OCI-LY3 (cell line): ENCODE data around the gene POLR1C.

Experiments used
- H2AFZ ChIP-seq: fragments of 200-600, 300-600 bp; shearing (Covaris generic); 2 replicates; pipeline ENCODE4 v1.6.0; 2014; ENCODE audit warnings: antibody characterized with exemption, low read depth, low read length
- H3K27ac ChIP-seq: fragments of 200-600, 300-600 bp; sonication (generic); 2 replicates; pipeline ENCODE4 v1.5.1; 2014; ENCODE audit warnings: mild to moderate bottlenecking, low read length, moderate library complexity, mixed read lengths
- H3K27me3 ChIP-seq: fragments of 200-600, 300-600 bp; sonication (generic); 2 replicates; pipeline ENCODE4 v1.6.1; 2014; ENCODE audit warnings: low read depth, low read length, mixed read lengths
- H3K36me3 ChIP-seq: fragments of 200-600, 300-600 bp; sonication (generic); replicated peaks from 2 replicates; pipeline ENCODE3; 2014; ENCODE audit warnings: low read depth, low read length, mixed read lengths
- H3K4me1 ChIP-seq: fragments of 300-600, 200-600 bp; sonication (generic); 2 replicates; pipeline ENCODE4 v1.6.1; 2014; ENCODE audit warnings: low read length, mixed read lengths
- H3K4me2 ChIP-seq: fragments of 200-600, 300-600 bp; sonication (generic); 2 replicates; pipeline ENCODE4 v1.6.1; 2014; ENCODE audit warnings: low read length, mixed read lengths
- H3K4me3 ChIP-seq: fragments of 300-600, 200-600 bp; sonication (generic); 2 replicates; pipeline ENCODE4 v1.5.1; 2014; ENCODE audit warnings: antibody characterized with exemption, mild to moderate bottlenecking, low read length, moderate library complexity
- H3K79me2 ChIP-seq: fragments of 300-600, 200-600 bp; shearing (Covaris generic); 2 replicates; pipeline ENCODE4 v1.6.1; 2014; ENCODE audit warnings: mild to moderate bottlenecking, low read length, mixed read lengths
- H3K9ac ChIP-seq: fragments of 300-600, 200-600 bp; shearing (Covaris generic); 2 replicates; pipeline ENCODE4 v1.6.0; 2014; ENCODE audit warnings: mild to moderate bottlenecking, low read length, moderate library complexity
- H3K9me3 ChIP-seq: fragments of 200-600, 300-600 bp; shearing (Covaris generic); 2 replicates; pipeline ENCODE4 v1.6.1; 2014; ENCODE audit warnings: low read length, mixed read lengths; ENCODE audit not compliant: insufficient read depth
- H4K20me1 ChIP-seq: fragments of 200-600, 300-600 bp; sonication (generic); 2 replicates; pipeline ENCODE4 v1.6.1; 2016; ENCODE audit warnings: low read length, mixed read lengths; ENCODE audit not compliant: insufficient read depth
- EZH2phosphoT487 ChIP-seq: fragments of 200-600 bp; shearing (Covaris generic); IDR thresholded peaks from 2 replicates; pipeline ENCODE4 v1.6.1; 2018; ENCODE audit warnings: antibody characterized with exemption, mixed run types, low read depth
- TF ChIP-seq, protein P1 (sequence below): fragments of 200-600, 300-600 bp; sonication (generic); IDR thresholded peaks from 2 replicates; pipeline ENCODE4 v1.5.1; 2014; ENCODE audit warnings: antibody characterized with exemption, low read length, low read depth

The POLR1C gene

DNA sequence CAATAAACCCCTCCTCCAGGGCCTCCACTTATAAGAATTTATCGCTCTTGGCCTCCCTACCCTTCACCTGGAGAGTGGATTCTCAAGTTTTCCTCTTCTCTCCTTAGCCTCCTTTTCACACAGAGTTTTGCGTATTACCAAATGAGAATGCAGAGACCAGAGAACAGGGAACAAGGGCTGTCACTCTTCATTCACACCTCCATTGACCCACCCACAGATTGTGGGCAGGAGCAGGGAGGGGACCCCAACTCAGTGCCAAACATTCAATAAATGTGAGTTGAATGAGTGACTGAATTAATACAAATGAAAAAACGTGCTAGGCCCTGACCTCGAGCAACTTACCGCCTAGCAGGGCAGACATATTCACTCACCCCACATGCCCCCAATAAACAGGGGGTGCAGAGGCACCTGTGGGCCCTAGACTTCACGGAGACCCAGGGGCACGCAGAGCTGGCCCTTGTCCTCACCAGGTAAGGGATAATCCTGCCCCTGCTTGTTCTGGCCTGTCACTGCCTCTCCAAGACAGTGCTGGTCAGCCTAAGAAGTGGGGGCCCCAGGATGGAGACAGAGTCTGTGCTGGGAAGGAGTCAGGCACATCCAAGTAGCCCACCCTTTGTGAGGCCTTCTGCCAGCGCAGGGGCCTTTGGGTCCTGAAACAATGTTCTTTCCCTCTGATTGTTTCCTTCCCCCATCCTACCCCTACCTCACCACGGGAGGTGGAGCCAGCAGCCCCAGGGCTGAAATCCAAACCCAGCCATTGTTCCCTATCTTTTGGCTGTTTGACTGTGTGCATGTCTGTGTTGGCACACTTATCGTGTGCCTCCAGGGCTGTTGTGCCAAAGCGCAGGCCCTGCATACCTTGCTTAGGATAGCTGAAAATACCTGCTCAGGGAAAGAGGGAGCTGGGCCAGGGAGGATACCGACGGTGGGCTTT is 47.9 kb upstream of the POLR1C start:
- Histone ChIP-seq H3K27ac (no peak overlapping the region), H3K27me3 (peaks cover 4% of the 10 kb centered on the region), H4K20me1 (no peaks in the 10 kb centered on the region), H3K4me2 (no peak overlapping the region), H3K79me2 (no peaks in the 10 kb centered on the region), H3K9me3 (no peaks in the 10 kb centered on the region), H3K4me1 (no peaks in the 10 kb centered on the region), H3K36me3 (no peaks in the 10 kb centered on the region), H3K4me3 (no peak overlapping the region), H2AFZ (no peak overlapping the region), H3K9ac (no peak overlapping the region)
- TF ChIP-seq EZH2phosphoT487: no peak
- TF ChIP-seq, protein P1, sequence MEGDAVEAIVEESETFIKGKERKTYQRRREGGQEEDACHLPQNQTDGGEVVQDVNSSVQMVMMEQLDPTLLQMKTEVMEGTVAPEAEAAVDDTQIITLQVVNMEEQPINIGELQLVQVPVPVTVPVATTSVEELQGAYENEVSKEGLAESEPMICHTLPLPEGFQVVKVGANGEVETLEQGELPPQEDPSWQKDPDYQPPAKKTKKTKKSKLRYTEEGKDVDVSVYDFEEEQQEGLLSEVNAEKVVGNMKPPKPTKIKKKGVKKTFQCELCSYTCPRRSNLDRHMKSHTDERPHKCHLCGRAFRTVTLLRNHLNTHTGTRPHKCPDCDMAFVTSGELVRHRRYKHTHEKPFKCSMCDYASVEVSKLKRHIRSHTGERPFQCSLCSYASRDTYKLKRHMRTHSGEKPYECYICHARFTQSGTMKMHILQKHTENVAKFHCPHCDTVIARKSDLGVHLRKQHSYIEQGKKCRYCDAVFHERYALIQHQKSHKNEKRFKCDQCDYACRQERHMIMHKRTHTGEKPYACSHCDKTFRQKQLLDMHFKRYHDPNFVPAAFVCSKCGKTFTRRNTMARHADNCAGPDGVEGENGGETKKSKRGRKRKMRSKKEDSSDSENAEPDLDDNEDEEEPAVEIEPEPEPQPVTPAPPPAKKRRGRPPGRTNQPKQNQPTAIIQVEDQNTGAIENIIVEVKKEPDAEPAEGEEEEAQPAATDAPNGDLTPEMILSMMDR: no peak

GRCh38 chr6:43469947-43470346 is 46.9 kb upstream of the POLR1C start:
- no peaks in the 10 kb centered on the region for H3K4me1 ChIP-seq
- H4K20me1 ChIP-seq: no peaks in the 10 kb centered on the region
- H3K79me2 ChIP-seq: no peaks in the 10 kb centered on the region
- TF ChIP-seq, protein P1: no peak
- no peak for TF ChIP-seq EZH2phosphoT487
- H3K4me2 ChIP-seq: no peak overlapping the region
- no peak overlapping the region for H3K4me3 ChIP-seq
- H3K36me3 ChIP-seq: no peaks in the 10 kb centered on the region
- H2AFZ ChIP-seq: no peak overlapping the region
- peaks cover 4% of the 10 kb centered on the region for H3K27me3 ChIP-seq
- no peak overlapping the region for H3K27ac ChIP-seq
- H3K9me3 ChIP-seq: no peaks in the 10 kb centered on the region
- no peak overlapping the region for H3K9ac ChIP-seq

GRCh38 chr6:43471399-43471798 is 45.5 kb upstream of the POLR1C start:
- Histone ChIP-seq H3K4me3 (no peak overlapping the region), H2AFZ (no peak overlapping the region), H3K9ac (no peak overlapping the region), H3K9me3 (no peaks in the 10 kb centered on the region), H4K20me1 (no peaks in the 10 kb centered on the region), H3K27ac (no peak overlapping the region), H3K4me2 (no peak overlapping the region), H3K4me1 (no peaks in the 10 kb centered on the region), H3K79me2 (no peaks in the 10 kb centered on the region), H3K27me3 (peaks cover 4% of the 10 kb centered on the region), H3K36me3 (no peaks in the 10 kb centered on the region)
- TF ChIP-seq, protein P1: no peak
- no peak for TF ChIP-seq EZH2phosphoT487

GRCh38 chr6:43472515-43472914 is 44.4 kb upstream of the POLR1C start:
- Histone ChIP-seq H3K27me3 (peaks cover 4% of the 10 kb centered on the region), H4K20me1 (no peaks in the 10 kb centered on the region), H3K27ac (no peak overlapping the region), H3K9ac (no peak overlapping the region), H3K36me3 (no peaks in the 10 kb centered on the region), H3K4me3 (no peak overlapping the region), H3K79me2 (peaks cover under 1% of the 10 kb centered on the region; the same call in 1 of the 2 replicates), H3K4me2 (no peak overlapping the region), H3K4me1 (0 out of 2 replicates have a peak, but pooled peaks cover 4% of the 10 kb centered on the region), H3K9me3 (no peaks in the 10 kb centered on the region), H2AFZ (no peak overlapping the region)
- no peak for TF ChIP-seq EZH2phosphoT487
- TF ChIP-seq, protein P1: no peak
